K562 (cell line): Measurements from ENCODE around the gene DCUN1D1. TPM values are rescaled to one million over a fixed set of nuclear protein-coding genes. Genes with fewer than 3 reads are reported as not detected.

ENCODE experiments used
- ADNP ChIP-seq: fragments of 200-800 bp; sonication (Bioruptor generic); IDR thresholded peaks from 2 replicates; pipeline ENCODE4 v1.6.1; 2016; ENCODE audit warnings: missing genetic modification characterization, missing compliant biosample characterization
- E2F1 ChIP-seq: sonication (generic); formaldehyde crosslinking; IDR thresholded peaks from 2 replicates; pipeline ENCODE4 v1.8.1; 2023; ENCODE audit warnings: mild to moderate bottlenecking, missing genetic modification reagents, moderate library complexity
- ELF2 ChIP-seq: fragments of 250-450 bp; sonication (Bioruptor Pico); IDR thresholded peaks from 2 replicates; pipeline ENCODE4 v1.5.0; 2021; ENCODE audit warnings: mild to moderate bottlenecking
- GTF2A2 ChIP-seq: IDR thresholded peaks from 2 replicates; pipeline ENCODE4 v1.6.1; 2016; ENCODE audit warnings: mild to moderate bottlenecking, missing genetic modification characterization, missing compliant biosample characterization
- HMG20B ChIP-seq: fragments of 250-450 bp; sonication (Bioruptor Pico); IDR thresholded peaks from 2 replicates; pipeline ENCODE4 v1.5.0; 2021; ENCODE audit warnings: mild to moderate bottlenecking
- ILF3 ChIP-seq: fragments of 450-650 bp; IDR thresholded peaks from 2 replicates; pipeline ENCODE4 v1.6.1; 2018; ENCODE audit warnings: antibody characterized with exemption, mild to moderate bottlenecking, moderate library complexity, borderline replicate concordance
- JUNB ChIP-seq: fragments of 450-650 bp; formaldehyde crosslinking; conservative IDR thresholded peaks from 2 replicates; pipeline ENCODE4 v1.4.0; 2020; ENCODE audit warnings: mild to moderate bottlenecking
- MBD1 ChIP-seq: fragments of 250-450 bp; sonication (Bioruptor Pico); IDR thresholded peaks from 2 replicates; pipeline ENCODE4 v1.8.0; 2022; ENCODE audit warnings: inconsistent platforms
- PML ChIP-seq: IDR thresholded peaks from 2 replicates; pipeline ENCODE4 v1.6.1; 2012; ENCODE audit warnings: low read length, inconsistent platforms
- SAFB ChIP-seq: fragments of 200-400 bp; formaldehyde crosslinking; IDR thresholded peaks from 2 replicates; pipeline ENCODE4 v1.6.1; 2017; ENCODE audit warnings: low read depth, low read length, borderline replicate concordance
- SMARCB1 ChIP-seq: IDR thresholded peaks from 2 replicates; pipeline ENCODE4 v1.6.1; 2011; ENCODE audit warnings: improper control_type of control experiment, low read depth; ENCODE audit not compliant: insufficient read length
- SPI1 ChIP-seq: IDR thresholded peaks from 2 replicates; pipeline ENCODE4 v1.6.1; 2011; ENCODE audit warnings: low read depth, low read length, control low read depth, borderline replicate concordance
- TRIM24 ChIP-seq, 2 experiments: fragments of 450-650 bp; IDR thresholded peaks; 2 replicates each; pipeline ENCODE4 v1.6.1; 2016
- ZNF134 ChIP-seq: fragments of 250-450 bp; sonication (Bioruptor Pico); conservative IDR thresholded peaks from 2 replicates; pipeline ENCODE4 v1.4.0; 2020
- ZNF263 ChIP-seq: sonication (generic); formaldehyde crosslinking; IDR thresholded peaks from 2 replicates; pipeline ENCODE4 v1.8.0; 2022; ENCODE audit warnings: mild to moderate bottlenecking, missing genetic modification reagents, borderline replicate concordance
- ZNF507 ChIP-seq: conservative IDR thresholded peaks from 2 replicates; pipeline ENCODE4 v1.6.1; 2017; ENCODE audit warnings: missing genetic modification characterization, missing compliant biosample characterization
- ZNF707 ChIP-seq: fragments of 250-450 bp; sonication (Bioruptor Pico); conservative IDR thresholded peaks from 2 replicates; pipeline ENCODE4 v1.8.0; 2022; ENCODE audit warnings: inconsistent platforms, mild to moderate bottlenecking, moderate library complexity
- ZNF780A ChIP-seq: fragments of 250-450 bp; sonication (Bioruptor Pico); IDR thresholded peaks from 2 replicates; pipeline ENCODE4 v1.5.0; 2021; ENCODE audit warnings: mild to moderate bottlenecking
- polyA plus RNA-seq, 8 experiments: library from polyadenylated mRNA; depleted of rRNA in 4 of 8; stranded (reverse) in 5 of 8; unstranded in 3 of 8; fragments of >200 nt; fragmentation: Nextera tagmentation in 2 of 8; fragmentation: Illumina TruSeq in 1 of 8; extraction: Ambion mirVana in 2 of 8; extraction: Trizol in 1 of 8; gene quantifications; 2 replicates each; pipeline versions ENCODE4 v1.2.1 to v1.2.3, GENCODE V29; 2011 to 2014; ENCODE audit warnings: inconsistent platforms in 1 of 8, missing spikeins in 1 of 8
- total RNA-seq, 7 experiments: library from RNA; depleted of rRNA in 6 of 7; stranded (reverse); fragments of >200 nt in 6 of 7; fragmentation: Illumina TruSeq in 2 of 7; extraction: Trizol in 2 of 7; gene quantifications; 2 replicates each; pipeline versions ENCODE4 v1.2.1 to v1.2.3, GENCODE V29; 2011 to 2021; ENCODE audit warnings: low replicate concordance in 1 of 7
- TF ChIP-seq, protein P1 (sequence below): IDR thresholded peaks from 2 replicates; pipeline ENCODE4 v1.6.1; 2012; ENCODE audit warnings: low read depth, low read length, improper control_type of control experiment, borderline replicate concordance
- TF ChIP-seq, protein P2 (sequence below): sonication (generic); formaldehyde crosslinking; IDR thresholded peaks from 2 replicates; pipeline ENCODE4 v1.8.1; 2022; ENCODE audit warnings: missing genetic modification reagents

DCUN1D1 gene
- total and polyA plus RNA-seq, 9 of the 15 experiments (the other 6 are each of a cell fraction or from before 2014, with no cell fraction given), result 11.4 to 46.8 (median 28.2) TPM

GRCh38 chr3:182937293-182938051 lies 42.9 kb downstream of the DCUN1D1 start (continued):
- TF ChIP-seq SMARCB1 (peak; percentile 29), ADNP (tag) (no peak), ZNF134 (no peak; the same call in 1 of the 2 replicates), ILF3 (no peak), ZNF263 (CRISPR knock-in tag) (no peak), GTF2A2 (no peak), JUNB (no peak), SAFB (no peak), HMG20B (CRISPR knock-in tag) (no peak), ZNF707 (no peak), ZNF780A (CRISPR knock-in tag) (no peak), PML (peak; percentile 97), E2F1 (CRISPR knock-in tag) (no peak), SPI1 (peak; percentile 71; the same call in 1 of the 2 replicates), MBD1 (CRISPR knock-in tag) (no peak), TRIM24 (IDR thresholded peaks at IDR 0.05) (peak; percentile 81 to 91), ELF2 (0 out of 2 replicates have a peak, but pooled peaks have one; percentile 19), ZNF507 (tag) (no peak)
- TF ChIP-seq, protein P1, sequence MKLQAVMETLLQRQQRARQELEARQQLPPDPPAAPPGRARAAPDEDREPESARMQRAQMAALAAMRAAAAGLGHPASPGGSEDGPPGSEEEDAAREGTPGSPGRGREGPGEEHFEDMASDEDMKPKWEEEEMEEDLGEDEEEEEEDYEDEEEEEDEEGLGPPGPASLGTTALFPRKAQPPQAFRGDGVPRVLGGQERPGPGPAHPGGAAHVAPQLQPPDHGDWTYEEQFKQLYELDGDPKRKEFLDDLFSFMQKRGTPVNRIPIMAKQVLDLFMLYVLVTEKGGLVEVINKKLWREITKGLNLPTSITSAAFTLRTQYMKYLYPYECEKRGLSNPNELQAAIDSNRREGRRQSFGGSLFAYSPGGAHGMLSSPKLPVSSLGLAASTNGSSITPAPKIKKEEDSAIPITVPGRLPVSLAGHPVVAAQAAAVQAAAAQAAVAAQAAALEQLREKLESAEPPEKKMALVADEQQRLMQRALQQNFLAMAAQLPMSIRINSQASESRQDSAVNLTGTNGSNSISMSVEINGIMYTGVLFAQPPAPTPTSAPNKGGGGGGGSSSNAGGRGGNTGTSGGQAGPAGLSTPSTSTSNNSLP, result peak; percentile 90
- TF ChIP-seq, protein P2, sequence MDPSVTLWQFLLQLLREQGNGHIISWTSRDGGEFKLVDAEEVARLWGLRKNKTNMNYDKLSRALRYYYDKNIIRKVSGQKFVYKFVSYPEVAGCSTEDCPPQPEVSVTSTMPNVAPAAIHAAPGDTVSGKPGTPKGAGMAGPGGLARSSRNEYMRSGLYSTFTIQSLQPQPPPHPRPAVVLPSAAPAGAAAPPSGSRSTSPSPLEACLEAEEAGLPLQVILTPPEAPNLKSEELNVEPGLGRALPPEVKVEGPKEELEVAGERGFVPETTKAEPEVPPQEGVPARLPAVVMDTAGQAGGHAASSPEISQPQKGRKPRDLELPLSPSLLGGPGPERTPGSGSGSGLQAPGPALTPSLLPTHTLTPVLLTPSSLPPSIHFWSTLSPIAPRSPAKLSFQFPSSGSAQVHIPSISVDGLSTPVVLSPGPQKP (CRISPR knock-in tag), result no peak
